ENCODE results near the gene CHL1. TPM values are rescaled to one million over a fixed set of nuclear protein-coding genes. Genes with fewer than 3 reads are reported as not detected.

CHL1 gene
- total RNA-seq, 1 donor from 2014 or later, result 0.49 TPM

DNA sequence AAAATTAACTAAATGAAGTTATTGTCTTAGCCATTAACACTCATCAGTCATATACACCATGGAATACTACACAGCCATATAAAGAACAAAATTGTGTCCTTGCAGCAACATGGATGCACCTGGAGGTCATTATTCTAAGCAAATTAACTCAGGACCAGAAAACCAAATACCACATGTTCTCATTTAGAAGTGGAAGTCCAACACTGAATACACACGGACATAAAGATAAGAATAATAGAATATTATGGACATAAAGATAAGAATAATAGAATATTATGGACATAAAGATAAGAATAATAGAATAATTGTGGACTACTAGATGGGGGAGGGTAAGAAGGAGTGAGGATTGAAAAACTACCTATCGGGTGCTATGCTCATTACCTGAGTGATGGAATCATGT, 122.3 kb downstream of the CHL1 start:
- Mint-ChIP-seq H3K27ac (no peak overlapping the region), H3K36me3 (no peaks in the 10 kb centered on the region), H3K4me3 (no peak overlapping the region), H3K4me1 (peaks cover 13% of the 10 kb centered on the region), H3K27me3 (ENCODE audit: insufficient read depth, low read depth) (no peaks in the 10 kb centered on the region), H3K9me3 (no peaks in the 10 kb centered on the region)
- H4K20me1 ChIP-seq (ENCODE audit: low read depth), result no peaks in the 10 kb centered on the region
- H3F3A ChIP-seq (ENCODE audit: low read depth), result no peaks in the 10 kb centered on the region
- no peak overlapping the region for H3K4me3 ChIP-seq
- no peaks in the 10 kb centered on the region for H3K27me3 ChIP-seq
- DNase-seq (ENCODE audit: low spot score), result no peak
- H3K79me2 ChIP-seq (ENCODE audit: low read depth), result no peaks in the 10 kb centered on the region
- H3K9me3 ChIP-seq (ENCODE audit: low read depth), result no peaks in the 10 kb centered on the region
- H3K36me3 ChIP-seq, result no peaks in the 10 kb centered on the region
- H3K27ac ChIP-seq, result no peak overlapping the region
- H2AFZ ChIP-seq (replicated peaks), result no peak overlapping the region
- H3K9ac ChIP-seq, result no peak overlapping the region
- no peaks in the 10 kb centered on the region for H3K4me1 ChIP-seq
- no peak for TF ChIP-seq EZH2 (IDR thresholded peaks at IDR 0.05)
- TF ChIP-seq, protein P1, sequence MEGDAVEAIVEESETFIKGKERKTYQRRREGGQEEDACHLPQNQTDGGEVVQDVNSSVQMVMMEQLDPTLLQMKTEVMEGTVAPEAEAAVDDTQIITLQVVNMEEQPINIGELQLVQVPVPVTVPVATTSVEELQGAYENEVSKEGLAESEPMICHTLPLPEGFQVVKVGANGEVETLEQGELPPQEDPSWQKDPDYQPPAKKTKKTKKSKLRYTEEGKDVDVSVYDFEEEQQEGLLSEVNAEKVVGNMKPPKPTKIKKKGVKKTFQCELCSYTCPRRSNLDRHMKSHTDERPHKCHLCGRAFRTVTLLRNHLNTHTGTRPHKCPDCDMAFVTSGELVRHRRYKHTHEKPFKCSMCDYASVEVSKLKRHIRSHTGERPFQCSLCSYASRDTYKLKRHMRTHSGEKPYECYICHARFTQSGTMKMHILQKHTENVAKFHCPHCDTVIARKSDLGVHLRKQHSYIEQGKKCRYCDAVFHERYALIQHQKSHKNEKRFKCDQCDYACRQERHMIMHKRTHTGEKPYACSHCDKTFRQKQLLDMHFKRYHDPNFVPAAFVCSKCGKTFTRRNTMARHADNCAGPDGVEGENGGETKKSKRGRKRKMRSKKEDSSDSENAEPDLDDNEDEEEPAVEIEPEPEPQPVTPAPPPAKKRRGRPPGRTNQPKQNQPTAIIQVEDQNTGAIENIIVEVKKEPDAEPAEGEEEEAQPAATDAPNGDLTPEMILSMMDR (IDR thresholded peaks at IDR 0.05), result no peak
- no peak for TF ChIP-seq EZH2phosphoT487 (IDR thresholded peaks at IDR 0.05)
- H3K4me2 ChIP-seq, result no peak overlapping the region

GRCh38 chr3:324423-324822, 127.9 kb downstream of the CHL1 start:
- Mint-ChIP-seq H3K27ac (peak overlapping the region; percentile 50), H3K36me3 (no peaks in the 10 kb centered on the region), H3K4me3 (no peak overlapping the region), H3K27me3 (ENCODE audit: insufficient read depth, low read depth) (no peaks in the 10 kb centered on the region), H3K9me3 (no peaks in the 10 kb centered on the region), H3K4me1 (peaks cover 16% of the 10 kb centered on the region)
- Histone ChIP-seq H3K4me1 (no peaks in the 10 kb centered on the region), H3K9ac (no peak overlapping the region), H3F3A (ENCODE audit: low read depth) (no peaks in the 10 kb centered on the region), H3K36me3 (no peaks in the 10 kb centered on the region), H4K20me1 (ENCODE audit: low read depth) (no peaks in the 10 kb centered on the region), H3K4me2 (no peak overlapping the region), H3K4me3 (no peak overlapping the region), H3K9me3 (ENCODE audit: low read depth) (no peaks in the 10 kb centered on the region), H2AFZ (replicated peaks) (no peak overlapping the region), H3K27ac (no peak overlapping the region), H3K27me3 (peaks cover 4% of the 10 kb centered on the region), H3K79me2 (ENCODE audit: low read depth) (no peaks in the 10 kb centered on the region)
- DNase-seq (ENCODE audit: low spot score), result no peak
- no peak for TF ChIP-seq EZH2 (IDR thresholded peaks at IDR 0.05)
- TF ChIP-seq, protein P1 (IDR thresholded peaks at IDR 0.05), result no peak
- no peak for TF ChIP-seq EZH2phosphoT487 (IDR thresholded peaks at IDR 0.05)

DNA sequence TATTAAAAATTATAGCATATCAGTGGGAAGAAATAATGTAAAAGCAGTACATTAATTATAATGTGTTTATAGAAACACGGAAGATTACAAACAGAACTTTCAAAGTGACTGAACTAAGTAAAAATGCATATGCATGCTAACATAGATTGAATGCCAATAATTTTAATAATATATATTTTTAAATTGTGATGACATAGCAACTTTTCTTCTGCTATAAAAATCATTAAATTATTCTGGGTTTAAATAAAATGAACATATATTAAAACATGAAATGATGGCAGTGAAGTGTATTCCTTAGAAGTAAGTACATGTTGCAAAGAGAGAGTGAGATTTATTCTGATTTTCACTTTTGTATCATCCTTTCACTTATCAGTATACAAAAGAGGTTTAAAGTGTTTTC, 128.9 kb downstream of the CHL1 start:
- no peak overlapping the region for H3K4me3 ChIP-seq
- Mint-ChIP-seq H3K4me1 (peaks cover 16% of the 10 kb centered on the region), H3K4me3 (no peak overlapping the region), H3K27ac (no peak overlapping the region), H3K9me3 (no peaks in the 10 kb centered on the region), H3K27me3 (ENCODE audit: insufficient read depth, low read depth) (no peaks in the 10 kb centered on the region), H3K36me3 (no peaks in the 10 kb centered on the region)
- H2AFZ ChIP-seq (replicated peaks), result no peak overlapping the region
- TF ChIP-seq EZH2phosphoT487 (IDR thresholded peaks at IDR 0.05) (no peak), EZH2 (IDR thresholded peaks at IDR 0.05) (no peak)
- TF ChIP-seq, protein P1 (IDR thresholded peaks at IDR 0.05), result no peak
- DNase-seq (ENCODE audit: low spot score), result no peak
- H3K36me3 ChIP-seq, result no peaks in the 10 kb centered on the region
- no peaks in the 10 kb centered on the region for H3K79me2 ChIP-seq (ENCODE audit: low read depth)
- H3K9ac ChIP-seq, result no peak overlapping the region
- no peak overlapping the region for H3K4me2 ChIP-seq
- H3K4me1 ChIP-seq, result no peaks in the 10 kb centered on the region
- H3K9me3 ChIP-seq (ENCODE audit: low read depth), result no peaks in the 10 kb centered on the region
- no peak overlapping the region for H3K27ac ChIP-seq
- H3K27me3 ChIP-seq, result peaks cover 4% of the 10 kb centered on the region
- no peaks in the 10 kb centered on the region for H3F3A ChIP-seq (ENCODE audit: low read depth)
- no peaks in the 10 kb centered on the region for H4K20me1 ChIP-seq (ENCODE audit: low read depth)
